Glutamatergic neuron (in vitro differentiated cells): Measurements from ENCODE around the gene FLT3. TPM values are rescaled to one million over a fixed set of nuclear protein-coding genes. Genes with fewer than 3 reads are reported as not detected.

Experiments used
- DNase-seq: peaks from one replicate; pipeline ENCODE4 v3.0.0; 2022
- H3K27ac Mint-ChIP-seq: one replicate; pipeline ENCODE4 v1.8.0; 2020; ENCODE audit warnings: mild to moderate bottlenecking, mixed read lengths, inconsistent platforms; ENCODE audit not compliant: unreplicated experiment
- H3K27me3 Mint-ChIP-seq: one replicate; pipeline ENCODE4 v1.8.0; 2020; ENCODE audit warnings: mild to moderate bottlenecking, moderate library complexity, mixed read lengths, inconsistent platforms; ENCODE audit not compliant: unreplicated experiment
- H3K36me3 Mint-ChIP-seq: one replicate; pipeline ENCODE4 v1.8.0; 2020; ENCODE audit warnings: mild to moderate bottlenecking, mixed read lengths, inconsistent platforms; ENCODE audit not compliant: unreplicated experiment
- H3K4me1 Mint-ChIP-seq: one replicate; pipeline ENCODE4 v1.8.0; 2020; ENCODE audit warnings: mild to moderate bottlenecking, low read depth, mixed read lengths, inconsistent platforms; ENCODE audit not compliant: unreplicated experiment
- H3K4me3 Mint-ChIP-seq: one replicate; pipeline ENCODE4 v1.8.0; 2020; ENCODE audit warnings: mild to moderate bottlenecking, mixed read lengths, inconsistent platforms; ENCODE audit not compliant: unreplicated experiment
- H3K9me3 Mint-ChIP-seq: one replicate; pipeline ENCODE4 v1.8.0; 2020; ENCODE audit warnings: mild to moderate bottlenecking, moderate library complexity, mixed read lengths, inconsistent platforms; ENCODE audit not compliant: unreplicated experiment
- total RNA-seq: library from RNA; stranded (reverse); fragmentation: NEBNext Ultra II Directional; extraction: Animal tissue kit (Norgen Biotek cat#: 25700); gene quantifications from one replicate; pipeline ENCODE4 v1.2.1, GENCODE V29; 2021; ENCODE audit not compliant: unreplicated experiment
- TF ChIP-seq, protein P1 (sequence below): fragments of 200-600 bp; sonication (generic); IDR thresholded peaks from one replicate; pipeline ENCODE4 v1.5.0; 2021; ENCODE audit not compliant: partially characterized antibody, unreplicated experiment

The FLT3 gene
- total RNA-seq, 1 donor from 2014 or later = not detected

DNA sequence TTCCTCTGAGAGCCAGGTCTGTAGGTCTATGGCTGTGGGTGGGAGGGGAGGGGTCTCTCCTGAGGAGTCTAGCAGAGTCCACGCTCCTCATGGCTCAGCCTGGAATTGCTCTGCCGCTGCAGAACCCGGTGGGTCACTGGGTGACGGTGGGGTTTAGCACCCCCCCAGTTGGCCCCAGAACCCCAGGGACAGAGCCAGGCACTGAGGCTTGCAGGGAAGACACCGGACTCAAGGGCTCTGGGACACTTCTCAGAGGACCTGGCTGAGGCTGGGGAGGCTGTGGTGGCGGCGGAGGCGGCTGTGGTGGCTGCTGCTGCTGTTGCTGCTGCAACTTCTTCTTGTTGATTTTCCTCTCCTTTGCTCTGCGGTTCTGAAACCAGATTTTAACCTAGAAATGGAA, 137.4 kb downstream of the FLT3 start:
- Mint-ChIP-seq H3K9me3 (peaks cover 16% of the 10 kb centered on the region), H3K4me3 (no peak overlapping the region), H3K27me3 (peaks cover 44% of the 10 kb centered on the region), H3K36me3 (no peaks in the 10 kb centered on the region), H3K4me1 (peaks cover 6% of the 10 kb centered on the region), H3K27ac (no peak overlapping the region)
- DNase-seq = no peak
- TF ChIP-seq, protein P1, sequence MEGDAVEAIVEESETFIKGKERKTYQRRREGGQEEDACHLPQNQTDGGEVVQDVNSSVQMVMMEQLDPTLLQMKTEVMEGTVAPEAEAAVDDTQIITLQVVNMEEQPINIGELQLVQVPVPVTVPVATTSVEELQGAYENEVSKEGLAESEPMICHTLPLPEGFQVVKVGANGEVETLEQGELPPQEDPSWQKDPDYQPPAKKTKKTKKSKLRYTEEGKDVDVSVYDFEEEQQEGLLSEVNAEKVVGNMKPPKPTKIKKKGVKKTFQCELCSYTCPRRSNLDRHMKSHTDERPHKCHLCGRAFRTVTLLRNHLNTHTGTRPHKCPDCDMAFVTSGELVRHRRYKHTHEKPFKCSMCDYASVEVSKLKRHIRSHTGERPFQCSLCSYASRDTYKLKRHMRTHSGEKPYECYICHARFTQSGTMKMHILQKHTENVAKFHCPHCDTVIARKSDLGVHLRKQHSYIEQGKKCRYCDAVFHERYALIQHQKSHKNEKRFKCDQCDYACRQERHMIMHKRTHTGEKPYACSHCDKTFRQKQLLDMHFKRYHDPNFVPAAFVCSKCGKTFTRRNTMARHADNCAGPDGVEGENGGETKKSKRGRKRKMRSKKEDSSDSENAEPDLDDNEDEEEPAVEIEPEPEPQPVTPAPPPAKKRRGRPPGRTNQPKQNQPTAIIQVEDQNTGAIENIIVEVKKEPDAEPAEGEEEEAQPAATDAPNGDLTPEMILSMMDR = no peak

GRCh38 chr13:27962128-27962841, 138.1 kb downstream of the FLT3 start:
- no peak overlapping the region for H3K4me3 Mint-ChIP-seq
- DNase-seq = peak; percentile 28
- H3K27ac Mint-ChIP-seq = no peak overlapping the region
- peaks cover 40% of the 10 kb centered on the region for H3K27me3 Mint-ChIP-seq
- peaks cover 1% of the 10 kb centered on the region for H3K4me1 Mint-ChIP-seq
- H3K36me3 Mint-ChIP-seq = no peaks in the 10 kb centered on the region
- H3K9me3 Mint-ChIP-seq = peaks cover 9% of the 10 kb centered on the region
- TF ChIP-seq, protein P1 = no peak

DNA sequence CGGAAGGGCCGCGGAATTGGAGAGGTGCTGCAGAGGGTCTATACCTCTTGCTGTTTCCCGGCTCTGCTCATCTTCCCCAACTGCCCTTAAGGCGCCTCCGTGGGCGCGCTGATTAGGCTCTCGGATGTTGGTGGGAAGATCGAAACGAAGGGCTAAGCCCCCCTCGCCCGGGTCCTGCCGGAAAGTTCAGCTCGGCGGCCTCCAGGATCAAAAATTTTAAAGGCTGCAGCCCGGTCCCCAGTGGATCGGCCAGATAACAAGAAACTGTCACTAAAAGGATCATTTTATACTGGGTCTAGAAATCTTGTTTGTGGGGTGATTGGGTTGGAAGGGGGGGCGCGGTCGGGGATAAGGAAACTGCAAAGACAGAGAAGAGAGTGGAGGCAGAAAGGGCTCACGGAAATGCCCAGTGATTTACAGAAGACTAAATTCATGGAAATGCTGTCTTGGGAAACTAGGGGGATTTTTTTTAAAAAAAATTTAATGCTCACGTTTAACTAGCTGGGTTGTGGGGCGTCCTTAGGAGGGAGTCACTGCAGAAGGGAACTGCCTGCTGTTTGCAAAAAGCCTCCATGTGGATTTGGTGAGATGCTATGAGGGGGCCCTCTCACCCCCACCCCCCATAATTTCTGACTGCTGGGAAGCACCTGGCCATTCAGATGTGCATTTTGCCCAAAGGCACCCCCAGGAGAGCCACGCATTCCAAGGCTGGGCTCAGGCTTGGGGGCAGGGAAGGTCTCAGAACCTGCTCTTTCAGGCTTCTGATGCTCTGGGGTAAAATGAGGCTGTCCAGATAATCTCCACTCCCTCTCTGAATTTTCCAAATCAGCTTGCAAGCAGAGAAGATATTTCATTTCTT, 138.9 kb downstream of the FLT3 start:
- H3K9me3 Mint-ChIP-seq = peaks cover 9% of the 10 kb centered on the region
- peaks cover 38% of the 10 kb centered on the region for H3K27me3 Mint-ChIP-seq
- no peak overlapping the region for H3K4me3 Mint-ChIP-seq
- no peaks in the 10 kb centered on the region for H3K36me3 Mint-ChIP-seq
- DNase-seq = no peak
- TF ChIP-seq, protein P1 = no peak
- no peak overlapping the region for H3K27ac Mint-ChIP-seq
- H3K4me1 Mint-ChIP-seq = peaks cover 1% of the 10 kb centered on the region

- peak; percentile 75 for DNase-seq
- H3K9me3 Mint-ChIP-seq = peaks cover 6% of the 10 kb centered on the region
- H3K4me1 Mint-ChIP-seq = peaks cover 1% of the 10 kb centered on the region
- TF ChIP-seq, protein P1 = peak; percentile 59
- peak overlapping the region; percentile 22 for H3K4me3 Mint-ChIP-seq
- peaks cover 42% of the 10 kb centered on the region for H3K27me3 Mint-ChIP-seq
- H3K36me3 Mint-ChIP-seq = no peaks in the 10 kb centered on the region
- H3K27ac Mint-ChIP-seq = no peak overlapping the region
Measured at GRCh38 chr13:27960362-27961226, 139.8 kb downstream of the FLT3 start.
